Muscle layer of duodenum (tissue), 2 donors: ENCODE data around the gene DCK.

Source experiments
- H3K27ac ChIP-seq: one replicate; pipeline ENCODE4 v1.7.0; 2013; ENCODE audit warnings: mild to moderate bottlenecking, low read length
- H3K27me3 ChIP-seq: one replicate; pipeline ENCODE4 v1.7.0; 2013; ENCODE audit warnings: low read depth, mild to moderate bottlenecking, control low read depth, low read length
- H3K36me3 ChIP-seq, 2 donors: one replicate each; pipeline ENCODE4 v1.7.0; 2013; ENCODE audit warnings: low read length in 2 of 2, control low read depth in 1 of 2, mild to moderate bottlenecking in 1 of 2; ENCODE audit not compliant: insufficient read depth in 2 of 2, control insufficient read depth in 1 of 2
- H3K4me1 ChIP-seq, 2 donors: one replicate each; pipeline ENCODE4 v1.7.0; 2013; ENCODE audit warnings: low read length in 2 of 2, mild to moderate bottlenecking in 2 of 2, control low read depth in 1 of 2, moderate library complexity in 1 of 2; ENCODE audit not compliant: insufficient read depth in 2 of 2, control insufficient read depth in 1 of 2
- H3K4me3 ChIP-seq, 2 donors: one replicate each; pipeline ENCODE4 v1.7.0; 2013; ENCODE audit warnings: low read length in 2 of 2, low read depth in 1 of 2, mild to moderate bottlenecking in 1 of 2
- H3K9me3 ChIP-seq, 2 donors: one replicate each; pipeline ENCODE4 v1.7.0; 2013; ENCODE audit warnings: low read length in 2 of 2, control low read depth in 1 of 2, mild to moderate bottlenecking in 1 of 2; ENCODE audit not compliant: control insufficient read depth in 1 of 2
- donor health status: healthy.

DCK gene

GRCh38 chr4:70993181-70994068 is at the start of gene DCK:
TSS of gene DCK (plus strand) at chr4:70993649. CDS start at chr4:70993836, 187 bp downstream.
- Histone ChIP-seq H3K4me1 (peaks cover 0 to 30% of the 10 kb centered on the region in 2 donors), H3K4me3 (peak within 1 kb of the TSS; percentile 91 to 96), H3K9me3 (no peaks in the 10 kb centered on the region), H3K27me3 (no peaks in the 10 kb centered on the region), H3K36me3 (no peaks in the 10 kb centered on the region), H3K27ac (peak within 1 kb of the TSS; percentile 95)

GRCh38 chr4:70945046-70945445 is 48.4 kb upstream of the DCK start:
- no peaks in the 10 kb centered on the region for H3K36me3 ChIP-seq
- no peak overlapping the region for H3K27ac ChIP-seq
- H3K4me3 ChIP-seq, result no peak overlapping the region
- no peaks in the 10 kb centered on the region for H3K9me3 ChIP-seq
- H3K27me3 ChIP-seq, result no peaks in the 10 kb centered on the region
- peaks cover 0 to 3% of the 10 kb centered on the region in 2 donors for H3K4me1 ChIP-seq

GRCh38 chr4:70945452-70946055 is 47.9 kb upstream of the DCK start:
- Histone ChIP-seq H3K4me1 (peaks cover 0 to 3% of the 10 kb centered on the region in 2 donors), H3K4me3 (no peak overlapping the region), H3K27ac (no peak overlapping the region), H3K36me3 (no peaks in the 10 kb centered on the region), H3K9me3 (no peaks in the 10 kb centered on the region), H3K27me3 (no peaks in the 10 kb centered on the region)

GRCh38 chr4:70946939-70947338 is 46.5 kb upstream of the DCK start:
- H3K4me3 ChIP-seq, result no peak overlapping the region
- H3K27ac ChIP-seq, result no peak overlapping the region
- peaks cover 0 to 3% of the 10 kb centered on the region in 2 donors for H3K4me1 ChIP-seq
- no peaks in the 10 kb centered on the region for H3K27me3 ChIP-seq
- no peaks in the 10 kb centered on the region for H3K9me3 ChIP-seq
- H3K36me3 ChIP-seq, result no peaks in the 10 kb centered on the region

- peaks cover 0 to 3% of the 10 kb centered on the region in 2 donors for H3K4me1 ChIP-seq
- H3K27me3 ChIP-seq, result no peaks in the 10 kb centered on the region
- H3K27ac ChIP-seq, result no peak overlapping the region
- no peak overlapping the region for H3K4me3 ChIP-seq
- no peaks in the 10 kb centered on the region for H3K9me3 ChIP-seq
- H3K36me3 ChIP-seq, result no peaks in the 10 kb centered on the region
These were observed 44.7 kb upstream of the DCK start for GRCh38 chr4:70948665-70949260.

GRCh38 chr4:70954032-70954431 is 39.4 kb upstream of the DCK start:
- H3K27ac ChIP-seq, result no peak overlapping the region
- H3K4me1 ChIP-seq, result no peaks in the 10 kb centered on the region
- no peaks in the 10 kb centered on the region for H3K27me3 ChIP-seq
- no peaks in the 10 kb centered on the region for H3K9me3 ChIP-seq
- no peaks in the 10 kb centered on the region for H3K36me3 ChIP-seq
- H3K4me3 ChIP-seq, result no peak overlapping the region

GRCh38 chr4:70956549-70957210 is 36.8 kb upstream of the DCK start:
- no peaks in the 10 kb centered on the region for H3K9me3 ChIP-seq
- no peak overlapping the region for H3K4me3 ChIP-seq
- H3K27me3 ChIP-seq, result no peaks in the 10 kb centered on the region
- H3K4me1 ChIP-seq, result no peaks in the 10 kb centered on the region
- H3K27ac ChIP-seq, result no peak overlapping the region
- peaks cover 0 to 5% of the 10 kb centered on the region in 2 donors for H3K36me3 ChIP-seq

- no peaks in the 10 kb centered on the region for H3K9me3 ChIP-seq
- no peak overlapping the region for H3K4me3 ChIP-seq
These were observed 34.8 kb upstream of the DCK start for GRCh38 chr4:70958681-70959080.

GRCh38 chr4:70969076-70969475 is 24.4 kb upstream of the DCK start:
- Histone ChIP-seq H3K36me3 (peaks cover 0 to 11% of the 10 kb centered on the region in 2 donors), H3K4me1 (no peaks in the 10 kb centered on the region), H3K27me3 (no peaks in the 10 kb centered on the region), H3K27ac (no peak overlapping the region), H3K9me3 (no peaks in the 10 kb centered on the region), H3K4me3 (no peak overlapping the region)

More at GRCh38 chr4:70958681-70959080, 34.8 kb upstream of the DCK start:
- Histone ChIP-seq H3K36me3 (peaks cover 0 to 5% of the 10 kb centered on the region in 2 donors), H3K4me1 (no peaks in the 10 kb centered on the region), H3K27me3 (no peaks in the 10 kb centered on the region), H3K27ac (no peak overlapping the region)

- Histone ChIP-seq H3K36me3 (peaks cover 10 to 11% of the 10 kb centered on the region in 2 donors), H3K27me3 (no peaks in the 10 kb centered on the region), H3K4me3 (no peak overlapping the region)
These were observed 17.2 kb upstream of the DCK start for GRCh38 chr4:70976252-70976651.

GRCh38 chr4:70979445-70980008 is 13.9 kb upstream of the DCK start:
- H3K36me3 ChIP-seq, result peaks cover 8 to 10% of the 10 kb centered on the region in 2 donors
- no peak overlapping the region for H3K4me3 ChIP-seq
- no peaks in the 10 kb centered on the region for H3K27me3 ChIP-seq
- no peak overlapping the region for H3K27ac ChIP-seq
- no peaks in the 10 kb centered on the region for H3K9me3 ChIP-seq
- no peaks in the 10 kb centered on the region for H3K4me1 ChIP-seq

More at GRCh38 chr4:70976252-70976651, 17.2 kb upstream of the DCK start:
- Histone ChIP-seq H3K9me3 (no peaks in the 10 kb centered on the region), H3K27ac (no peak overlapping the region), H3K4me1 (no peaks in the 10 kb centered on the region)
